ENCODE results near the gene KIF21B.

The KIF21B gene

GRCh38 chr1:201042779-201043461 lies 19.4 kb upstream of the KIF21B start:
- peak; percentile 63 for DNase-seq

GRCh38 chr1:201041011-201041410 lies 17.5 kb upstream of the KIF21B start:
- DNase-seq = no peak

GRCh38 chr1:201039876-201040275 lies 16.4 kb upstream of the KIF21B start:
- DNase-seq = no peak

GRCh38 chr1:201039418-201039817 lies 15.9 kb upstream of the KIF21B start:
- DNase-seq = no peak

- no peak for DNase-seq
Observed at GRCh38 chr1:201038186-201038876, 14.8 kb upstream of the KIF21B start.

- DNase-seq = no peak
Observed at GRCh38 chr1:201036188-201036842, 12.8 kb upstream of the KIF21B start.

- no peak for DNase-seq
Observed at GRCh38 chr1:201034671-201035070, 11.2 kb upstream of the KIF21B start.

GRCh38 chr1:201032408-201032807 lies 8.9 kb upstream of the KIF21B start:
- DNase-seq = no peak

- DNase-seq = no peak
Observed at GRCh38 chr1:201028461-201028889, 5.0 kb upstream of the KIF21B start.

- DNase-seq = no peak
Observed at GRCh38 chr1:201026836-201027235, 3.3 kb upstream of the KIF21B start.

GRCh38 chr1:201026234-201026633 lies 2.7 kb upstream of the KIF21B start:
- no peak for DNase-seq

- peak; percentile 35 for DNase-seq
Observed at GRCh38 chr1:201025571-201026002, 2.1 kb upstream of the KIF21B start.

- no peak for DNase-seq
Observed at GRCh38 chr1:201024625-201024998, 1.1 kb upstream of the KIF21B start.

GRCh38 chr1:201023920-201024624 lies 558 bp upstream of the KIF21B start:
- DNase-seq = no peak

GRCh38 chr1:201022820-201023516 lies 546 bp downstream of the KIF21B start:
- peak; percentile 50 for DNase-seq

- no peak for DNase-seq
Observed at GRCh38 chr1:201022493-201022819, 1.1 kb downstream of the KIF21B start.

GRCh38 chr1:201021630-201022492 lies 1.7 kb downstream of the KIF21B start:
- DNase-seq = peak; percentile 22

- peak; percentile 31 for DNase-seq
Observed at GRCh38 chr1:201020721-201021629, 2.5 kb downstream of the KIF21B start.

- DNase-seq = peak; percentile 57
Observed at GRCh38 chr1:201020040-201020591, 3.4 kb downstream of the KIF21B start.

- peak; percentile 96 for DNase-seq
Observed at GRCh38 chr1:201019321-201019977, 4.1 kb downstream of the KIF21B start.

All from stimulated activated CD4-positive, alpha-beta T cell treated with anti-CD3 and anti-CD28 coated beads, Interleukin-1b, Interleukin-23, amount 100 ng/mL, for 48 hours (primary cell).